Renal cortex interstitium (tissue), 11 donors: Measurements from ENCODE around the gene IL4. TPM values are rescaled to one million over a fixed set of nuclear protein-coding genes. Genes with fewer than 3 reads are reported as not detected.

Experiments
- DNase-seq, 11 donors: peaks; one replicate each; pipeline ENCODE4 v3.0.0-alpha.2; 2013; ENCODE audit warnings: low read depth in 9 of 11, low spot score in 4 of 11; ENCODE audit errors: extremely low read depth in 1 of 11
- polyA plus RNA-seq, 3 donors: library from polyadenylated mRNA; unstranded; fragments of 120-200 nt; gene quantifications; one replicate each; pipeline ENCODE4 v1.2.1, GENCODE V29; 2013; ENCODE audit not compliant: insufficient read length in 3 of 3

The IL4 gene
- polyA plus RNA-seq, 3 donors, result 0.38 TPM; not detected in 2

DNA sequence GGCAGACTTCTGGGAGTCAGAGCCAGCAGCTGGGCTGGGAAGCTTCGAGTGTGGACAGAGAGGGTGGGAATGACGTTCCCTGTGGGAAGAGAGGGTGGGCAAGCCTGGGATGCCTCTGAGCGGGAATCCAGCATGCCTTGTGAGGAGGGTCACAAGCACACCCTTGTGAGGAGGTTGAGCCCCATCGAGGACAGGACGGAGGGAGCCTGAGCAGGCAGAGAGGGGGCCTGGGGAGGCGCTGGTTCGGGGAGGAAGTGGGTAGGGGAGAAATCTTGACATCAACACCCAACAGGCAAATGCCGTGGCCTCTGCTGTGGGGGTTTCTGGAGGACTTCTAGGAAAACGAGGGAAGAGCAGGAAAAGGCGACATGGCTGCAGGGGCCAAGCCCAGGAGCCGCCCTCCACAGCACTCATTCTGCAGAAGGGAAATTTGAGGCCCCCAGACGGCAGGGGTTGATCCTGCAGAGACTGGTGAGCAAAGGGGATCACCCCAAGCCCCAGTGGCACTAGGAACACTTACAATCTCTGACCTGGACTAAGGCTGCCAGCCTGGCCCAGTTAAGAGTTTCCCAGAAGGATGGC, 16.9 kb upstream of the IL4 start:
- DNase-seq, result peak in 1 of 11 donors; percentile 2

DNA sequence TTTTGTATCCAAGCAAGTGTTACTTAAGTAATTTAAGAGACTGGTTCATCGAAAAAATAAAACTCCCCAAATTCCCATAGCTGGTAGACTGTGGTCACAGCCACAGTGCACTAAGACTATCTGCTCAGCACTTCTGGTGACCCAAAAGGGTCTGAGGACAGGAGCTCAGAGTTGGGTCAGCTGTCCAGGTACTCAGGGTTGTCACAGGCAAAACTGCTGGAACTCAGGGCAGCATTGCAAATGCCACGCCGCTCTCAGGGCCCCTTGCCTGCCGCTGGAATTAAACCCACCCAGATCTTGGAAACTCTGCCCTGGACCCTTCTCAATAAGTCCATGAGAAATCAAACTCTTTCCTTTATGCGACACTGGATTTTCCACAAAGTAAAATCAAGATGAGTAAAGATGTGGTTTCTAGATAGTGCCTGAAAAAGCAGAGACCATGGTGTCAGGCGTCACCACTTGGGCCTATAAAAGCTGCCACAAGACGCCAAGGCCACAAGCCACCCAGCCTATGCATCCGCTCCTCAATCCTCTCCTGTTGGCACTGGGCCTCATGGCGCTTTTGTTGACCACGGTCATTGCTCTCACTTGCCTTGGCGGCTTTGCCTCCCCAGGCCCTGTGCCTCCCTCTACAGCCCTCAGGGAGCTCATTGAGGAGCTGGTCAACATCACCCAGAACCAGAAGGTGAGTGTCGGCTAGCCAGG, 16.0 kb upstream of the IL4 start, which contains the start of gene IL13:
Gene IL13 (plus strand): TSS at position 498 of the 705 bp plus-strand sequence. CDS start 14 bp downstream, at position 512.
- DNase-seq, result no peak

DNA sequence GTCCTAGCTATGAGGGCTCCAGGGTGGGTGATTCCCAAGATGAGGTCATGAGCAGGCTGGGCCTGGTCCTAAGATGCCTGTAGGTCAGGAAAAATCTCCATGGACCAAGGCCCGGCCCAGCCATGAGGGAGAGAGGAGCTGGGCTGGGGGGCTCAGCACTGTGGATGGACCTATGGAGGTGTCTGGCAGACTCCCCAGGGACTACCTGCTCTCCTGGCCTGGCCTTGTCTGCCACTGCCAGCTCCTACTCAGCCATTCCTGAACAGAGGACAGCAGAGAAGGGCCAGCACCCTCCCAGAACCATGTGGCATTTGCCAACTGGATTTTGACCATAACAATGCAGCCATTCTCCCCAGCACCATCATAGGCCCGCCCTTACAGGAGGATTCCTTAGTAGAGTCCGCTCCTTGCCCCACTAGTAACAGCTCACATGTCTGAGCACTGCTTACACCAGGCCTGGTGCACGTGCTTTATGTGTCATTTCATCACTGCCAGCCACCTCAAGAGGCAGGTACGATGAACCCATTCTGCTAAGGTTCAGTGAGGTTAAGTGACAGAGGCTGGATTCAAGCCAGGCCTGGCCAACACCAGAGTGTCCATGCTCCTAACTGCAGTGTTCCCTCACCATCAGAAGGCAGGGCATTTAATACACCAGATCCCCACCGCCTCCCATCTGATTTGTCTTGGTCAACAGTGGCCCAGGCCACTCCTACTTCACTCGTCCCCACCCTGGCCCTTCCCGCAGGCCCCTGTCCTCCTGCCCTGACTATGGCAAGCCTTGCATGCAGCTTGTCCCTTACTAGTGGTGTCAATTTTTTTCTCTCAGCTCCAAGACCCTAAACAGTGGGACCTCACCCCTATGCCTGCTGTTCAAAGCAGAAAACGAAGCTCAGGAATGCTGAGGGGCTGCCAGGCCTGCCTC, 15.1 kb upstream of the IL4 start:
- no peak for DNase-seq

DNA sequence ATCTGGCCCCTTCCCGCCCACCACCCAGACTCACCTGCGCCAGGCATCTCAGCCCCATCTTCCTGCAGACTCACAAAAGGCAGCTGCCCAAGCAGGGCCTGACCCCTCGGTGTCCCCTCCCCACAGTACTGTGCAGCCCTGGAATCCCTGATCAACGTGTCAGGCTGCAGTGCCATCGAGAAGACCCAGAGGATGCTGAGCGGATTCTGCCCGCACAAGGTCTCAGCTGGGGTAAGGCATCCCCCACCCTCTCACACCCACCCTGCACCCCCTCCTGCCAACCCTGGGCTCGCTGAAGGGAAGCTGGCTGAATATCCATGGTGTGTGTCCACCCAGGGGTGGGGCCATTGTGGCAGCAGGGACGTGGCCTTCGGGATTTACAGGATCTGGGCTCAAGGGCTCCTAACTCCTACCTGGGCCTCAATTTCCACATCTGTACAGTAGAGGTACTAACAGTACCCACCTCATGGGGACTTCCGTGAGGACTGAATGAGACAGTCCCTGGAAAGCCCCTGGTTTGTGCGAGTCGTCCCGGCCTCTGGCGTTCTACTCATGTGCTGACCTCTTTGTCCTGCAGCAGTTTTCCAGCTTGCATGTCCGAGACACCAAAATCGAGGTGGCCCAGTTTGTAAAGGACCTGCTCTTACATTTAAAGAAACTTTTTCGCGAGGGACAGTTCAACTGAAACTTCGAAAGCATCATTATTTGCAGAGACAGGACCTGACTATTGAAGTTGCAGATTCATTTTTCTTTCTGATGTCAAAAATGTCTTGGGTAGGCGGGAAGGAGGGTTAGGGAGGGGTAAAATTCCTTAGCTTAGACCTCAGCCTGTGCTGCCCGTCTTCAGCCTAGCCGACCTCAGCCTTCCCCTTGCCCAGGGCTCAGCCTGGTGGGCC, 13.9 kb upstream of the IL4 start:
- no peak for DNase-seq

DNA sequence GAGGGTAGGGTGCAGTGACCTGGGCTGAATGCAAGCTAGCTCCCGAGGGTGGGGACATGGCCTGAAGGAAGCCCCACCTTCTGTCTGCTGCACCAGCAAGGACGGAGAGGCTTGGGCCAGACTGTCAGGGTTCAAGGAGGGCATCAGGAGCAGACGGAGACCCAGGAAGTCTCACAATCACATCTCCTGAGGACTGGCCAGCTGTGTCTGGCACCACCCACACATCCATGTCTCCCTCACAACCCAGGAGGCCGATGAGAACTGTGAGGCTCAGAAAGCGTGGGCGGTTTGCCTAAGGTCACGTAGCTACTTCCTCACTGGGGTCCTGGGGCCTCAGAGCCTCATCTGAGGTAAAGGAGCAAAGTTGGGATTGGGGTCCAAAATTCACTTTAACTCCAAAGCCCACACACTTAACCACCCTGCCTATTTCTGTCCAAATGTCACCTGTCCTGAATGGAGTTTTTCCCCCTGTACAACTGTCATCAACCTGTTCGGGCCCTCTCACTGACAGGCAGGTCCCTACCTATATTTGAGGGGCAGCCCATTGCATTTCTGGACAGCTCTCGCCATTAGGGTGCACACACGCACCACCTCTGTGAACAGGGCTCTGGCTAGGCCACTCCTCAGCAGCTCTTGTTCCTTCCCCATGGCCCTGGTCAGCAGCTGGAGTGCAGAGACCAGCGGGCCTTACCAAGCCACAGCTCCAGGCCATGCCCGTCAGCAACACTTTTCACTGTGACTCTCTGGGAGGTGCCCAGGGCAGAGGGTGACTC, 12.4 kb upstream of the IL4 start:
- no peak for DNase-seq

DNA sequence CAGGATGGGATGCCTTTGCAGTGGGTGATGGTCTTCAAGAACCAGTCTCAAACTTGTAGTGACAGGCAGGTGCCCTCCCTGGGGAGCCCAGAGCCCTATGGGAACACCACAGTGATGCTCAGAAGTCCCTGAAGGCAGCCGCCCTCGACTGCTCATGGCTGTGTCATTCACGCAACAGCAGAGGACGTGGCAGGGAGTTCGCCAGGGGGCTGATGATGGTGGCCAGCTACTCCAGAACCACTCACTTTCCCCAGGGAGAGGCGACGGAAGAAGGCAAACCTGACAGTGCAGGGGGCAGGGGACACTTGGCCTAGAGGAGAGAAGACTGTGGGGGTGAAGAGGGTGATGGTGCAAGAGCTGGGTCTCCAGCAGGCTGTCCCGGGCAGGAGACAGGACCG, 11.8 kb upstream of the IL4 start:
- DNase-seq, result no peak

DNA sequence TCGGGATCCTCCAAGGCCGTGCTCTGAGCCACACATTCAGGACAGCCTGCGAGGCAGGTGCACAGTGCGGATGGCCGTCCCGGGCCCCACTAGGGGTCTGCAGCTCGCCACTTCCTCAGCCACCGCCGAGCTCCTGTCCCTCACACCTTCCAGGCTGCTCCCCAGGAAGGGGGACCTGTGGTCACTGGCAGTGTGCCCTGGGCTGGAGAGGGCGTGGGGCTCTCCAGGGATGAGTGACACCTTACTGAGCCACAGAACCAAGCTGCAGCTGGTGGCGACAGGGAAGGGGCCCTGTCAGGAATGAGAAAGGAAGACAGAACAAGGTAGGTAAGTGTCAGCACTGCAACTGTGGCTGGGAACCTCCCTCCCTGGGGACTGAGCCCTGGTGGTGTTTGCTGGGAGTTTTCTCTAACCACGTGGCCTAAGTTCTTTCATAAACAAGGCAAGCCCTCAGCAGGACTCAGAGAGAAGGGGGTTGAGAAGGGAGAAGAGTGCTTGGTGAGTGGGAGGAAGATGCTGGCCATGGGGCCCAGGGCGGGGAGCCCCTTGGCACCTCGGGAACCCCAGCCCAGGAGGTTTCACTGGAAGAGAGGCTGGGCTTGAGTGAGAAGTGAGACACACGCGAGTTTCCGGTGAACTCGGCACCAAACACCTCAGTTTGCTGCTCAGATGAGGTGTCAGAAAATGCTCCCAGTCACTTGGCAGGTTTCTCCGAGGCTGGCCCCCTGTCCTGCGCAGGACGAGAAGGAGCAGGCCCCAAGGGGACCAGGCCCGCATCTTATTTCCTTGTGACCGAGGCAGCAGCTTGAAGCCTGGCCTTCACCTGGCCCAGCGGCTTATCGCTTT, 10.6 kb upstream of the IL4 start:
- DNase-seq, result no peak

DNA sequence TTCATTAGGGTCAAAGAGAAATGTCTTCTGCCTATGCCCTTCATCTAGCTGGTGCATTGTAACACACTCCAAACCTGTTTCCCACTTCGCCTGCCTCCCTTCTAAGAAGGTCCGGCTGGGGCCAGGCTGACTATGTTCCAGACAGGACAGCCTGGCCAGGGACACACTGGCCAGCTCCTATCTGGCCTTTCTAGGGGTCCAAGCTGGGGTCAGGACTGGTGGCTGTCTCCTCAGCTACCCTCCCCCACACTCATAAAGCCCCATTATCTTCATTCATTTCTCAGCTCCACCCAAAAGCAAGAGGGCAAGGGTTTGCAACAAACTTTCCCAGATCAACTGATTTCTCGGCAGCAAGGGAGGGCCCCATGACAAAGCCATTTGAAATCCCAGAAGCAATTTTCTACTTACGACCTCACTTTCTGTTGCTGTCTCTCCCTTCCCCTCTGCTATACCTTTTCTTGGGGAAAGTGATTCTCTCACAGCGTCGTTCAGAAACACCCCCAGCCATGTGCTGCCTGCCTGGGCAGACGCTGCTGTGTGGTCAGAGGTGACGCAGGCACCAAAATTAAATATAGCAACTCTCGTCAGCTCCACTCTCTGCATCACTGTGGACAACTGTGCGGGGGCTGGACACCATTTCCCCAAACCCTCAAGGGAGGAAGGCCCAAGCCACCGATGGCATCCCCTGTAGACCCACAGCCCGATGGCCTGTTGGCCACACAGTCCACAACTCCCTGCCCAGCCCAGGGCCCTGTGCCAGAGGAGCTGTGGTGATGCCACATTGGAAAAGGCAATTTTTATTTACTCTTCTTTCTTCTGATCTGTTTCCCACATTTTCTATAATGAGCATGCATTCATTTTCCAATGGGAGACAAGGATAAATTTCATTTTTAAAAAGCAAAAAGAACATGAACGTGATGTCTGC, 9.8 kb upstream of the IL4 start:
- DNase-seq, result no peak

DNA sequence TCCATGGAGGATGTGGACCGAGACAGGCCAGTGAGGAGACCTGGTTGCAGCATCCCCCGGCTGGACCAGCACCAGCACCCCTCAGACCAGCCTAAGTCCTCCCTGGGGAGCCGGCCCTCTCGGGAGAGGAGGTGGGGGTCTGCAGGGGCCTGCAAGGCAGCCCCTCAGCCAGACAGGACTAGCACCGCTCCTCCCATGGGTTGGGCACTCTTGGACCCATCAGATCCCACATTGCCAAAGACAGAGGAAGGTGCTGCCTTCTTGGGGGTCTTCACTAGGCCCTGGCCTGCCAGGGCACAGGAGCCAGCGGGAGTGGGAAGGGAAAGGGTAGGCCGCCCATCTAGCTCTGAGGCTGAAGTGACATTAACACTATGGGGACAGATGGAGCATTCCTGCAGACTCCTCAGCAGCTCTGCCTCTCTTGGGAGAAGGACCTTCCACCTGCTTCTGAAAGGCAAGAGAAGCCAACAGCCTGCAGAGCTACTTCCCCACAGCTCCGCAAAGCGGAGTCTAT, 9.0 kb upstream of the IL4 start:
- DNase-seq, result no peak

DNA sequence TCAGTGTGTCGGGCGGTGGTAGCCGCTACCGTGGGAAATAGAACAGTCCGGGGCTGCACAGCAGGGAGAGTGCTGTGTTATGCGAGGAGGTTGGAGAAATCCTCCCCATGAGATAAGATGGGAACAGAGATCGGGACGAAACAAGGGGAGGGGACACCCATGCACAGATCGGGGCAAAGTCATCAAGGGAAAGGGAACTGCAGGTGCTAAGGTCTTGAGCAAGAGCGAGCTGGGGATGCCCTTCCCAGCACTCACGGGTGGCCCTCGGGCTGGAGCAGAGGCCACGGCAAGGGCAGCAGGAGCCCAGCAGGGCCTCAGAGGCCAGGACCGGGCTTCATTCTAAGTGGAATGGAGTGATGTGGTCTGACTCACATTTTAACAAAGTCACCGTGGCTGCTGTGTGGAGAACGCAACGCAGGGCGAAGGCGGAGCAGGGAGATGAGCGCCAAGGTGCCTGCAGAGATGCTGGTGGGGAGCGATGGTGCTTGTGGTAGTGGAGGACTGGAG, 8.2 kb upstream of the IL4 start:
- no peak for DNase-seq

DNA sequence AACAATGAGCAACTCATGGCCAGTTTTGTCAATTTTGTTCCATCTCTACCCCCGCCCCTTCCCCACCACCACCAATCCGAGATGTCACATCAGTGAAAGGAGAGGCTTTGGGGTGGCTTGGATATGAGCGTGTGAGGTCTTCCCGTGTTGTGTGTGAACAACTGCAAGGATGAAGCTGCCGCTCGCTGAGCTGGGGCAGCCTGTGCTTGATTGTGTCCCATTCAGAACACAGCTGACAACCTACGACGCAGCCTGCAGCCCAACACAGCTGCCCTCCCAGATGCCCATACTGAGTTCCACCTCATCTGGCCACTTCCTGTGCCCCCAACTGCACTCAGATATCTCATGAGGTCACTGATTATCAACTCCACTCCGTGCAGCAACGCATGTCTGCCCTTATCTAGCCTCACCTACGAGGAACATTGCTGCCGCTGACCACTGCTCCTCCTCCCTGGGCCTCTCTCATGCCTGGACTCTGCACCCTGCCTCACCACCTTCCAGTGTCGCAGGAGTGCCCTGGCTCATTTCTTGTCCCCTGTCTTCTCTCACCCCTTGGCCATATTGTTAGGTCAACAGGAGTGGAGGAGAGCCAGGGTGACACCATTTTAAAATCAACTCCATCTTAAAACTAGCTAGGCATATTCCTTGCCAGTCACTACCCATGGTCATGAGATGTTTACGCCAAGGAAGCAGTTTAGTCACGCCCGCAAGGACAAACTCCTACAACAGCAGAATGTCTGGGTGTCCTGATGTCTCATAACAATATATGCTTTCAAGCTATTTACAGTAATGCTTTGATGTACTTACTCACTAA, 7.3 kb upstream of the IL4 start:
- no peak for DNase-seq

DNA sequence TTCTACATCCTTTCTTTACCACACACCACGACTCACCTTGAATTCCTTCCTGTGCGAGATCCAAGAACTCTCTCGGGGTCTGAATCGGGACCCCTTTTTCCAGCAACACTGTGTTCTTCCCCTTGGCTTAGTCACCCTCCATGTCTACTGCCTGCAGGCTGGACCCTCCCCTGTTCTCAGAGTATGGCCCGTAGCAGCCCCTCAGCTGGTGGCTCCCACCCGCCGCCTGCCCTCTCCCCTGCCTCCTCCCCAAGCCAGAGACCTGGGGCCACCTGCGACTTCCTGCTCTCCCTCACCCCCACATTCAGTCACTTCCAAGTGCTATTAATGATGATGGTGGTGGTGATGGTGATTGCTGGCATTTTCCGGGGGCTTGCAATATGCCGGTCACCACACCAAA, 6.5 kb upstream of the IL4 start:
- DNase-seq, result no peak

DNA sequence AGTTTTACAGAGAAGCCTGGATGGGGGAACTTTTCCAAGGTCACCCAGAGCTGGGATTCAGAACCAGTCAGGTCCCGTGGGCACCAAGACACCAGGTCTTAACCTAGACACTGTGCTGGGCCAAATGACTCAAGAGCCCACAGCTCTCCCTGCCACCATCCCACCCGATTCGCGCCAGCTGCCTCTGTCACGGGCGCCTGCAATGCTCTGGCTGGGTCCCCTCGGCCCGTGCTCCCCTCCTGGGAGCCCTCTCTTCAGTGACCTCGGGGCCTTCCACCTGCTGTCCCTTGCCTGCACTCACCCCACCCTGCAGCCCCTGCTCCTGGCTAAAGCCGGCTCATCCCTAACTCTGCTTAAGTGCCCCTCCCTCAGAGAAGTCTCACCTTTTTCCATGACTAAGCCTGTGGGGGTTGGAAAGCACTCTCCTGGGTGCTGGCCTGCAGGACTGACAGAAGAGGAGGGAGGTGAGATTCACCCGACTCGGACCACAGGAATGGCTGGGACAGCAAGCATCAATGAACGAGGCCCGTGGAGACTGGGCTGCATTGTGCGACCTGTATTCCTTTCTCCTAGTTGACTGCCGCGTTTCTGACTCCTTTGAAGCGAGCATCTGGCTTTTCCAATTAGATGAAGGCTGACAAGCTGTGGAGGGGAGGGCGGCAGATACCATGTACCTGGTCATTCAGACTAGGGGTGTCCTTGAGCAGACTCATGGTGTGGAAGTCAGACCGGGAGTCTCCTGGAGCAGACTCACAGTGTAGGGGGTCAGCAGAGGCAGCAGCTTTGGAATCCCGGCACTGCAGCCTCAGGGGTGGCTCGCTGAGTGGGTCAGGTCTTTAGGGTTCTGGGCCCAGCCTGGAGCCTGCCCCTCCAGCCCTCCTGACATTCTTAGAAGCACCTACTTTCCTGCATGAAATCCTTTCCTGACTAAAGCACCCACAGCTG, 5.8 kb upstream of the IL4 start:
- DNase-seq, result no peak
